Upper lobe of left lung (tissue), 6 donors: ENCODE measurements around the gene GALNT16. TPM values are rescaled to one million over a fixed set of nuclear protein-coding genes. Genes with fewer than 3 reads are reported as not detected.
A peak's percentile ranks its signal among the peaks of the same experiment; 100 is the strongest.
"Not testable (repeated sequence)": the region's sequence is repeated elsewhere in the genome, so short reads cannot be mapped to it uniquely, and the experiment has no call there.

ENCODE experiments used
- ATAC-seq, 2 donors: fragments of 200-7000 bp; cut with Tn5 transposase; one replicate each; pipeline ENCODE4 v1.9.1; 2022; ENCODE audit warnings: mild to moderate bottlenecking in 2 of 2, moderate library complexity in 2 of 2; ENCODE audit not compliant: low FRiP score in 2 of 2
- DNase-seq, 2 donors: peaks; one replicate each; pipeline ENCODE4 v3.0.0-alpha.2; 2019 to 2020
- H3K27ac ChIP-seq, 4 donors: fragments of 200-600 bp; sonication (generic); one replicate each; pipeline ENCODE4 v1.5.1; 2016 to 2019
- H3K27me3 ChIP-seq, 4 donors: fragments of 200-600 bp; sonication (generic); one replicate each; pipeline ENCODE4 v1.5.1; 2017 to 2019
- H3K36me3 ChIP-seq, 4 donors: fragments of 200-600 bp; sonication (generic); one replicate each; pipeline ENCODE4 v1.5.1; 2016 to 2019
- H3K4me1 ChIP-seq, 4 donors: fragments of 200-600 bp; sonication (generic); one replicate each; pipeline ENCODE4 v1.5.1; 2018 to 2019
- H3K4me3 ChIP-seq, 4 donors: fragments of 200-600 bp; sonication (generic); one replicate each; pipeline ENCODE4 v1.5.1; 2017 to 2019; ENCODE audit warnings: mild to moderate bottlenecking in 2 of 4, moderate library complexity in 1 of 4
- H3K9me3 ChIP-seq, 4 donors: fragments of 200-600 bp; sonication (generic); one replicate each; pipeline ENCODE4 v1.5.1; 2018 to 2019
- EP300 ChIP-seq, 4 donors: sonication (generic); formaldehyde crosslinking; IDR thresholded peaks; one replicate each; pipeline ENCODE4 v1.5.1; 2017; ENCODE audit warnings: antibody characterized with exemption in 4 of 4, control low read depth in 2 of 4
- POLR2A ChIP-seq, 4 donors: fragments of 450-650 bp; IDR thresholded peaks; one replicate each; pipeline ENCODE4 v1.5.1; 2016 to 2017; ENCODE audit warnings: antibody characterized with exemption in 4 of 4, mild to moderate bottlenecking in 2 of 4
- POLR2AphosphoS5 ChIP-seq, 2 donors: sonication (generic); formaldehyde crosslinking; IDR thresholded peaks; one replicate each; pipeline ENCODE4 v1.5.1; 2017; ENCODE audit warnings: antibody characterized with exemption in 2 of 2
- WGBS, 2 donors: methylation state at CpG; one replicate each; pipeline ENCODE4 v1.1.5; 2017 to 2018; 5-methylcytosine and 5-hydroxymethylcytosine counted together
- total RNA-seq, 6 donors: library from RNA; depleted of rRNA in 4 of 6; stranded (reverse); fragments of >200 nt in 4 of 6; gene quantifications; one replicate each; pipeline versions ENCODE4 v1.1.0 to v1.2.1, GENCODE V29; 2016 to 2021
- TF ChIP-seq, protein P1 (sequence below), 6 experiments: fragments of 450-650 bp in 4 of 6; fragments of 200-600 bp in 2 of 6; sonication (generic) in 2 of 6; IDR thresholded peaks; one replicate each; pipeline ENCODE4 v1.5.1; 2016 to 2019; ENCODE audit warnings: antibody characterized with exemption in 6 of 6
- donor health status: DM: no; HTN: no; CAD: no; lungs with moderate emphysema.
- donor health status: DM: no; HTN: yes; CAD: no; lungs with severe emphysema.

The GALNT16 gene
- 1 to 10 TPM in 3 of 6 donors, under 1 TPM in 3; under 0.01 to 8.4 (median 1.3) TPM for total RNA-seq

DNA sequence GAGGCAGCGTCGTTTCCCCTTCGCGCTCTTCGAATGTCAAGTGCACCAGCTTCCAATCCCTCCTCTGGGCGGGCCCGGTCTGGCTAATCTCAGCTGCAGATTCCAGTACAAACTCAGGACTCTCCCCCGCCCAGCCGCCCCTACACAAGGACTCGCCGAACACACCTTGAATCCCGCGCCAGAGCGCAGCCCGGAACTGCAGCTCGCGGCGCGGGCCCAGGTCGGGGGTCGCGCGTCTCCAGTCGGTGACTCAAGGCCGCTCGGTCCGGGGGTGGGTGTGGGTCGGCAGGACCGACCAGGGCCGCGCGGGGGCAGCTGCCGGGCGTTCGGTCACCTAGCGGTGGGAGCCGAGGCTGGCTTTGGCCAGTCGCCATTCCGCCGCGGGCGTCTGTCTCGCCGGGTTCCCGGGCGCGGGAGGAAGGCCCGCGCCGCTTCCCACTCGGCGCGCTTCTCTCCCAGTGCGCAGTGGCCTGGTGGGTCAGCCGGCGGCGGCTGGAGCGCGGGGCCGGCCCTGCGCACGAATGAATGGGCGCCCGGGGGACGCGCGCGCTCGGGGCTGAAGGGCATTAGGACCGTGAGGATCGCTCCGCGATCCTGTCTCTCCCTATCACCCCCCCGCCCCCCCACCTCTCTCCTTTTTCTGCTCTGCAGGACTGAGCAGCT is at the start of gene GALNT16:
TSS of gene GALNT16 (plus strand) at position 632 of the 663 bp plus-strand sequence. CDS start 133 bp downstream, outside the sequence.
- H3K4me1 ChIP-seq: peaks cover 24 to 29% (median 27%) of the 10 kb centered on the region in 4 donors
- no peak for TF ChIP-seq EP300 (IDR thresholded peaks at IDR 0.05)
- no peak for TF ChIP-seq POLR2AphosphoS5 (IDR thresholded peaks at IDR 0.05)
- TF ChIP-seq, protein P1, sequence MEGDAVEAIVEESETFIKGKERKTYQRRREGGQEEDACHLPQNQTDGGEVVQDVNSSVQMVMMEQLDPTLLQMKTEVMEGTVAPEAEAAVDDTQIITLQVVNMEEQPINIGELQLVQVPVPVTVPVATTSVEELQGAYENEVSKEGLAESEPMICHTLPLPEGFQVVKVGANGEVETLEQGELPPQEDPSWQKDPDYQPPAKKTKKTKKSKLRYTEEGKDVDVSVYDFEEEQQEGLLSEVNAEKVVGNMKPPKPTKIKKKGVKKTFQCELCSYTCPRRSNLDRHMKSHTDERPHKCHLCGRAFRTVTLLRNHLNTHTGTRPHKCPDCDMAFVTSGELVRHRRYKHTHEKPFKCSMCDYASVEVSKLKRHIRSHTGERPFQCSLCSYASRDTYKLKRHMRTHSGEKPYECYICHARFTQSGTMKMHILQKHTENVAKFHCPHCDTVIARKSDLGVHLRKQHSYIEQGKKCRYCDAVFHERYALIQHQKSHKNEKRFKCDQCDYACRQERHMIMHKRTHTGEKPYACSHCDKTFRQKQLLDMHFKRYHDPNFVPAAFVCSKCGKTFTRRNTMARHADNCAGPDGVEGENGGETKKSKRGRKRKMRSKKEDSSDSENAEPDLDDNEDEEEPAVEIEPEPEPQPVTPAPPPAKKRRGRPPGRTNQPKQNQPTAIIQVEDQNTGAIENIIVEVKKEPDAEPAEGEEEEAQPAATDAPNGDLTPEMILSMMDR (IDR thresholded peaks at IDR 0.05): peak in 2 of 6 experiments; percentile 21 to 55
- ATAC-seq (peak in 1 of 2 donors; percentile 64), DNase-seq (peak in 1 of 2 donors; percentile 91)
- 1 to 5% methylated on average over 32 to 49 of the region's 74 CpGs for WGBS, 2 donors
- H3K27ac ChIP-seq: no peak within 1 kb of the TSS
- H3K36me3 ChIP-seq: no peaks in the 10 kb centered on the region
- H3K4me3 ChIP-seq: peak within 1 kb of the TSS; percentile 27 to 62 (median 46)
- peaks cover 1 to 23% (median 19%) of the 10 kb centered on the region in 4 donors for H3K27me3 ChIP-seq
- H3K9me3 ChIP-seq: no peaks in the 10 kb centered on the region

DNA sequence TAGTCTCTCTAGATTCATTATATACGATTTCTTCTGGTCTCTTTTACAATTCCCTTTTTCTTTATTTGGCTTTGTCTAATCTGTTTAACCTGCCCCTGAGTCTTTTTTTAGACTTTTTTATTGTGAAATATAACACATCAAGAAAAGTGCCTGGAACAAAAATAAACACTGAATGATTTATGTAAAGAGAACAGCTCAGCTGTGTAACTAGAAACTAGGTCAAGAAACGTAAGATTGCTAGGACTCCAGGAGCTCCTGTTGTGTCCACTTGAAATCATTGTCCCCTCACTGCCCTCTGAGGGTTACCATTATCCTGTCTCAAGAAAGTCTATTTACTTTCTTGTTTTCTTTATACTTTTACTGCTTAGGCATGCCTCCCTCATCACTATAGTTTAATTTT is 45.6 kb upstream of the GALNT16 start:
- Histone ChIP-seq H3K9me3 (no peaks in the 10 kb centered on the region), H3K36me3 (peaks cover 0 to 23% (median 4%) of the 10 kb centered on the region in 4 donors), H3K27ac (peak overlapping the region in 1 of 4 donors; percentile 23), H3K4me1 (no peaks in the 10 kb centered on the region), H3K27me3 (no peaks in the 10 kb centered on the region), H3K4me3 (no peak overlapping the region)
- DNase-seq: no peak
- TF ChIP-seq, protein P1 (IDR thresholded peaks at IDR 0.05): no peak
- no peak for TF ChIP-seq POLR2A (IDR thresholded peaks at IDR 0.05)
- TF ChIP-seq POLR2AphosphoS5 (IDR thresholded peaks at IDR 0.05): no peak
- no peak for TF ChIP-seq EP300 (IDR thresholded peaks at IDR 0.05)
- WGBS, 2 donors: 56 to 57% methylated on average over 2 of the region's 2 CpGs
- ATAC-seq: no peak

DNA sequence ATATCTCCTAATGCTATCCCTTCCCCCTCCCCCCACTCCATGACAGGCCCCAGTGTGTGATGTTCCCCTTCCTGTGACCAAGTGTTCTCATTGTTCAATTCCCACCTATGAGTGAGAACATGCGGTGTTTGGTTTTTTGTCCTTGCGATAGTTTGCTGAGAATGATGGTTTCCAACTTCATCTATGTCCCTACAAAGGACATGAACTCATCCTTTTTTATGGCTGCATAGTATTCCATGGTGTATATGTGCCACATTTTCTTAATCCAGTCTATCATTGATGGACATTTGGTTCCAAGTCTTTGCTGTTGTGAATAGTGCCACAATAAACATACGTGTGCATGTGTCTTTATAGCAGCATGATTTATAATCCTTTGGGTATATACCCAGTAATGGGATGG is 42.3 kb upstream of the GALNT16 start:
- H3K4me1 ChIP-seq, H3K27me3 ChIP-seq, H3K9me3 ChIP-seq, H3K27ac ChIP-seq, H3K4me3 ChIP-seq, DNase-seq, ATAC-seq: not testable (repeated sequence)
- peaks cover 0 to 13% (median 0%) of the 10 kb centered on the region in 4 donors for H3K36me3 ChIP-seq
- WGBS, 2 donors: 97 to 98% methylated on average over 3 of the region's 3 CpGs

DNA sequence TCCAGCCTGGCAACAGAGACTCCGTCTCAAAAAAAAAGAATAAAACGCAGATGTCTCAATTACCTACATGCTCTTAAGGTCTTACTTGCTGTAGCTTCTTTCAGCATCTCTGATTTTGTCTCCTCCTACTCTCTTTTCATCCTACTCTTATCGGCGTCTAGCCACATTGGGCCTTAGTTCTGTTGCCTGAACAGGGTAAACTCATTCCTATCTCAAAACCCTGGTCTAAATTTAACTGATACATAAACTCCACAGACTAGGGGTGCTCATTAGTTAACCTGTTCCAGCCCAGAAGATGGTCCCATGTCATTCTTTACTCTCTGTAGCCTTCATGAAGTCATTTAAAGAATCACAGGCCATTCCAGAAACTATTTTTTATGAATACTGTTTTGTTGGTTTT is 35.0 kb upstream of the GALNT16 start:
- no peak for TF ChIP-seq POLR2AphosphoS5 (IDR thresholded peaks at IDR 0.05)
- TF ChIP-seq EP300 (IDR thresholded peaks at IDR 0.05): no peak
- TF ChIP-seq, protein P1 (IDR thresholded peaks at IDR 0.05): no peak
- no peak for TF ChIP-seq POLR2A (IDR thresholded peaks at IDR 0.05)
- Histone ChIP-seq H3K27me3 (no peaks in the 10 kb centered on the region), H3K4me1 (no peaks in the 10 kb centered on the region), H3K36me3 (peaks cover 3 to 11% (median 7%) of the 10 kb centered on the region in 4 donors), H3K4me3 (no peak overlapping the region), H3K9me3 (no peaks in the 10 kb centered on the region), H3K27ac (no peak overlapping the region)
- ATAC-seq: no peak
- WGBS, 2 donors: 92 to 97% methylated on average over 4 of the region's 4 CpGs
- DNase-seq: no peak

DNA sequence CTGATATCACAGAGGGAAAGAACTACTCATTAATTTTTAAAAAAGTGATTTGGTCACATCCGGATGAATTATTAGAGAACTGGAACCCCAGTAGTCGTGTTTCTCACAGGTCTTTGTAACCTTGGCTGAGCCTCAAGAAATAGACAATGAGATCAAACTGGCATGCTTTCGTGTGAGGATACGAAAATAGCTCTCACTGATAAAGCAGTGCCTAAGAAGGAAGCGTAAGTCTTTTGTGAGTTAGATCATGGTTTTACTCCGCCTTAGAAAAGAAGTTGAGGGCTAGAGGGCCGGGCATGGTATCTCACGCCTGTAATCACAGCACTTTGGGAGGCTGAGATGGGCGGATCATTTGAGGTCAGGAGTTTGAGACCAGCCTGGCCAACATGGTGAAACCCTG is 33.8 kb upstream of the GALNT16 start:
- no peaks in the 10 kb centered on the region for H3K27me3 ChIP-seq
- no peak overlapping the region for H3K27ac ChIP-seq
- TF ChIP-seq POLR2AphosphoS5 (IDR thresholded peaks at IDR 0.05) (no peak), EP300 (IDR thresholded peaks at IDR 0.05) (no peak), POLR2A (IDR thresholded peaks at IDR 0.05) (no peak)
- TF ChIP-seq, protein P1 (IDR thresholded peaks at IDR 0.05): no peak
- H3K4me3 ChIP-seq: no peak overlapping the region
- no peak for DNase-seq
- no peaks in the 10 kb centered on the region for H3K9me3 ChIP-seq
- H3K4me1 ChIP-seq: no peaks in the 10 kb centered on the region
- H3K36me3 ChIP-seq: peaks cover 3 to 23% (median 8%) of the 10 kb centered on the region in 4 donors
- WGBS, 2 donors: 58 to 60% methylated on average over 9 of the region's 9 CpGs
- no peak for ATAC-seq
